GM18517 (cell line): ENCODE measurements around the gene NPAS3.

Experiments used
- ATAC-seq: cut with Tn5 transposase; IDR thresholded peaks from one replicate; pipeline ENCODE4 v1.9.1; 2021; ENCODE audit warnings: mild to moderate bottlenecking, moderate library complexity; ENCODE audit not compliant: unreplicated experiment

The NPAS3 gene

GRCh38 chr14:33691907-33692306, 753.2 kb downstream of the NPAS3 start:
- ATAC-seq: no peak

- ATAC-seq: no peak
These were observed 754.1 kb downstream of the NPAS3 start for GRCh38 chr14:33692762-33693161.

- ATAC-seq: no peak
These were observed 754.6 kb downstream of the NPAS3 start for GRCh38 chr14:33693237-33693636.

- no peak for ATAC-seq
These were observed 757.5 kb downstream of the NPAS3 start for GRCh38 chr14:33696165-33696564.

- no peak for ATAC-seq
These were observed 760.8 kb downstream of the NPAS3 start for GRCh38 chr14:33699300-33699983.

GRCh38 chr14:33700052-33700451, 761.4 kb downstream of the NPAS3 start:
- no peak for ATAC-seq

- no peak for ATAC-seq
These were observed 763.6 kb downstream of the NPAS3 start for GRCh38 chr14:33702293-33702692.

GRCh38 chr14:33704481-33704880, 765.8 kb downstream of the NPAS3 start:
- ATAC-seq: no peak

- ATAC-seq: no peak
These were observed 766.8 kb downstream of the NPAS3 start for GRCh38 chr14:33705490-33705889.

GRCh38 chr14:33707716-33708115, 769.0 kb downstream of the NPAS3 start:
- ATAC-seq: no peak

- ATAC-seq: no peak
These were observed 770.6 kb downstream of the NPAS3 start for GRCh38 chr14:33709283-33709682.

- no peak for ATAC-seq
These were observed 771.0 kb downstream of the NPAS3 start for GRCh38 chr14:33709711-33710110.

GRCh38 chr14:33710273-33710672, 771.6 kb downstream of the NPAS3 start:
- no peak for ATAC-seq

- ATAC-seq: no peak
These were observed 772.5 kb downstream of the NPAS3 start for GRCh38 chr14:33711194-33711593.

- no peak for ATAC-seq
These were observed 773.1 kb downstream of the NPAS3 start for GRCh38 chr14:33711811-33712216.

GRCh38 chr14:33714527-33715226, 776.0 kb downstream of the NPAS3 start:
- no peak for ATAC-seq

- no peak for ATAC-seq
These were observed 776.5 kb downstream of the NPAS3 start for GRCh38 chr14:33715227-33715528.

- ATAC-seq: no peak
These were observed 778.2 kb downstream of the NPAS3 start for GRCh38 chr14:33716921-33717320.

- no peak for ATAC-seq
These were observed 779.2 kb downstream of the NPAS3 start for GRCh38 chr14:33717866-33718265.

- ATAC-seq: no peak
These were observed 781.7 kb downstream of the NPAS3 start for GRCh38 chr14:33720284-33720787.

- no peak for ATAC-seq
These were observed 788.0 kb downstream of the NPAS3 start for GRCh38 chr14:33726685-33727084.

- ATAC-seq: no peak
These were observed 788.9 kb downstream of the NPAS3 start for GRCh38 chr14:33727606-33728005.
